Neural cell (in vitro differentiated cells): ENCODE measurements around the gene PHOSPHO1. TPM values are rescaled to one million over a fixed set of nuclear protein-coding genes. Genes with fewer than 3 reads are reported as not detected.

Source experiments
- H2AFZ ChIP-seq: fragments of 200-600, 300-800 bp; sonication (generic), shearing (Covaris generic); 2 replicates; pipeline ENCODE4 v1.6.0; 2014; ENCODE audit warnings: low read depth, mild to moderate bottlenecking, antibody characterized with exemption, low read length, moderate library complexity
- H3F3A ChIP-seq: fragments of 200-600 bp; shearing (Covaris generic); 2 replicates; pipeline ENCODE4 v1.6.1; 2016; ENCODE audit warnings: mild to moderate bottlenecking, moderate library complexity, mixed read lengths, antibody characterized with exemption, low read length; ENCODE audit not compliant: insufficient read depth, poor library complexity, severe bottlenecking
- H3K27ac ChIP-seq: fragments of 200-600, 300-800 bp; sonication (generic), shearing (Covaris generic); 2 replicates; pipeline ENCODE4 v1.5.1; 2014; ENCODE audit warnings: mild to moderate bottlenecking, low read length, moderate library complexity
- H3K27me3 ChIP-seq: fragments of 300-800, 200-600 bp; sonication (generic), shearing (Covaris generic); 2 replicates; pipeline ENCODE4 v1.6.0; 2014; ENCODE audit warnings: mild to moderate bottlenecking, low read depth, low read length, moderate library complexity; ENCODE audit not compliant: insufficient read depth
- H3K36me3 ChIP-seq: fragments of 300-800, 200-600 bp; sonication (generic), shearing (Covaris generic); 2 replicates; pipeline ENCODE4 v1.5.1; 2014; ENCODE audit warnings: mild to moderate bottlenecking, antibody characterized with exemption, low read length, moderate library complexity; ENCODE audit not compliant: insufficient read depth
- H3K4me2 ChIP-seq: fragments of 300-800, 200-600 bp; sonication (generic), shearing (Covaris generic); 2 replicates; pipeline ENCODE4 v1.6.0; 2014; ENCODE audit warnings: mild to moderate bottlenecking, low read length
- H3K4me3 ChIP-seq: fragments of 300-800, 200-600 bp; sonication (generic), shearing (Covaris generic); 2 replicates; pipeline ENCODE4 v1.5.1; 2014; ENCODE audit warnings: mild to moderate bottlenecking, low read length, moderate library complexity
- H3K79me2 ChIP-seq: fragments of 200-600 bp; shearing (Covaris generic); replicated peaks from 2 replicates; pipeline ENCODE4 v1.6.0; 2014; ENCODE audit warnings: mild to moderate bottlenecking, low read length, moderate library complexity; ENCODE audit not compliant: insufficient read depth
- H3K9ac ChIP-seq: fragments of 300-800, 200-600 bp; sonication (generic), shearing (Covaris generic); 2 replicates; pipeline ENCODE4 v1.6.1; 2016; ENCODE audit warnings: mild to moderate bottlenecking, low read length, mixed read lengths
- H3K9me2 ChIP-seq: fragments of 200-600 bp; shearing (Covaris generic); 2 replicates; pipeline ENCODE4 v1.6.1; 2016; ENCODE audit warnings: mild to moderate bottlenecking, low read length, mixed read lengths; ENCODE audit not compliant: insufficient read depth
- H3K9me3 ChIP-seq: fragments of 200-600, 300-800 bp; sonication (generic), shearing (Covaris generic); 2 replicates; pipeline ENCODE4 v1.6.1; 2016; ENCODE audit warnings: mild to moderate bottlenecking, mixed run types, low read length, moderate library complexity, mixed read lengths
- H4K20me1 ChIP-seq: fragments of 200-600 bp; shearing (Covaris generic); 2 replicates; pipeline ENCODE4 v1.6.1; 2016; ENCODE audit warnings: mild to moderate bottlenecking, mixed run types; ENCODE audit not compliant: insufficient read depth
- CTCF ChIP-seq: fragments of 450-650 bp; IDR thresholded peaks from 2 replicates; pipeline ENCODE4 v1.5.1; 2014; ENCODE audit warnings: antibody characterized with exemption, mild to moderate bottlenecking, moderate library complexity; ENCODE audit not compliant: poor library complexity, severe bottlenecking
- EP300 ChIP-seq: fragments of 450-650 bp; conservative IDR thresholded peaks from 2 replicates; pipeline ENCODE4 v1.6.1; 2014; ENCODE audit warnings: antibody characterized with exemption, mild to moderate bottlenecking, moderate library complexity; ENCODE audit not compliant: poor library complexity, severe bottlenecking
- EZH2 ChIP-seq: fragments of 200-600, 300-800 bp; shearing (Covaris generic), sonication (generic); IDR thresholded peaks from 2 replicates; pipeline ENCODE4 v1.6.1; 2014; ENCODE audit warnings: antibody characterized with exemption, low read length, borderline replicate concordance, mild to moderate bottlenecking; ENCODE audit not compliant: insufficient read depth, poor library complexity, severe bottlenecking
- MXI1 ChIP-seq: fragments of 450-650 bp; conservative IDR thresholded peaks from 2 replicates; pipeline ENCODE4 v1.6.1; 2014; ENCODE audit warnings: antibody characterized with exemption, mild to moderate bottlenecking; ENCODE audit not compliant: poor library complexity, severe bottlenecking
- POLR2AphosphoS5 ChIP-seq: IDR thresholded peaks from 2 replicates; pipeline ENCODE4 v1.6.1; 2012
- RAD21 ChIP-seq: fragments of 450-650 bp; conservative IDR thresholded peaks from 2 replicates; pipeline ENCODE4 v1.6.1; 2014; ENCODE audit warnings: antibody characterized with exemption, mild to moderate bottlenecking, moderate library complexity
- SMC3 ChIP-seq: fragments of 450-650 bp; conservative IDR thresholded peaks from 2 replicates; pipeline ENCODE4 v1.6.1; 2014; ENCODE audit warnings: antibody characterized with exemption, mild to moderate bottlenecking, moderate library complexity; ENCODE audit not compliant: poor library complexity
- TAF1 ChIP-seq: IDR thresholded peaks from 2 replicates; pipeline ENCODE4 v1.6.1; 2012; ENCODE audit warnings: low read depth
- polyA plus RNA-seq: library from polyadenylated mRNA; depleted of rRNA; stranded (reverse); fragments of >200 nt; gene quantifications from 2 replicates; pipeline ENCODE4 v1.2.3, GENCODE V29; 2014
- TF ChIP-seq, protein P1 (sequence below): IDR thresholded peaks from 2 replicates; pipeline ENCODE4 v1.6.1; 2012; ENCODE audit warnings: borderline replicate concordance

PHOSPHO1 gene
- polyA plus RNA-seq, 1 donor from 2014 or later = not detected

DNA sequence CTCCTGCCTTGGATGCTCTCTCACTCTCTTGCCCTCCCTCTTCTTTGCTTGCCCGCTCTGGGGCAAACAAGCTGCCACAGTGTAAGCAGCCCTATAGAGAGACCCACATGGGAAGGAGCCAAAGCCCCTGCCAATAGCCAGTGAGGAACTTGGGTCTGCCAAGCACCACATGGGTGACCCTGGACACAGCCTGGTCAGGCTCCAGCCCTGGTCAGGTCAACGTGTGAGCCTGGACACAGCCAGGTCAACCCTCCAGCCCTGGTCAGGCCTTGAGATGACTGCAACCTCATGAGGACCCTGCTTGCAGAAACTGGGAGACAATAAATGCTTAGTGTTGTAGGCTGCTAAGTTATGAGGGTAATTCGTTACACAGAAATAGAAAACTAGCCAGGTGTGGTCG lies 14.3 kb upstream of the PHOSPHO1 start:
- Histone ChIP-seq H3K9ac (no peak overlapping the region), H3K36me3 (no peaks in the 10 kb centered on the region), H3K27me3 (no peaks in the 10 kb centered on the region), H4K20me1 (no peaks in the 10 kb centered on the region), H3K9me3 (no peaks in the 10 kb centered on the region), H3K27ac (no peak overlapping the region), H3K4me2 (no peak overlapping the region), H2AFZ (no peak overlapping the region), H3F3A (no peaks in the 10 kb centered on the region), H3K9me2 (no peaks in the 10 kb centered on the region), H3K79me2 (no peaks in the 10 kb centered on the region), H3K4me3 (no peak overlapping the region)
- no peak for TF ChIP-seq EZH2
- TF ChIP-seq, protein P1, sequence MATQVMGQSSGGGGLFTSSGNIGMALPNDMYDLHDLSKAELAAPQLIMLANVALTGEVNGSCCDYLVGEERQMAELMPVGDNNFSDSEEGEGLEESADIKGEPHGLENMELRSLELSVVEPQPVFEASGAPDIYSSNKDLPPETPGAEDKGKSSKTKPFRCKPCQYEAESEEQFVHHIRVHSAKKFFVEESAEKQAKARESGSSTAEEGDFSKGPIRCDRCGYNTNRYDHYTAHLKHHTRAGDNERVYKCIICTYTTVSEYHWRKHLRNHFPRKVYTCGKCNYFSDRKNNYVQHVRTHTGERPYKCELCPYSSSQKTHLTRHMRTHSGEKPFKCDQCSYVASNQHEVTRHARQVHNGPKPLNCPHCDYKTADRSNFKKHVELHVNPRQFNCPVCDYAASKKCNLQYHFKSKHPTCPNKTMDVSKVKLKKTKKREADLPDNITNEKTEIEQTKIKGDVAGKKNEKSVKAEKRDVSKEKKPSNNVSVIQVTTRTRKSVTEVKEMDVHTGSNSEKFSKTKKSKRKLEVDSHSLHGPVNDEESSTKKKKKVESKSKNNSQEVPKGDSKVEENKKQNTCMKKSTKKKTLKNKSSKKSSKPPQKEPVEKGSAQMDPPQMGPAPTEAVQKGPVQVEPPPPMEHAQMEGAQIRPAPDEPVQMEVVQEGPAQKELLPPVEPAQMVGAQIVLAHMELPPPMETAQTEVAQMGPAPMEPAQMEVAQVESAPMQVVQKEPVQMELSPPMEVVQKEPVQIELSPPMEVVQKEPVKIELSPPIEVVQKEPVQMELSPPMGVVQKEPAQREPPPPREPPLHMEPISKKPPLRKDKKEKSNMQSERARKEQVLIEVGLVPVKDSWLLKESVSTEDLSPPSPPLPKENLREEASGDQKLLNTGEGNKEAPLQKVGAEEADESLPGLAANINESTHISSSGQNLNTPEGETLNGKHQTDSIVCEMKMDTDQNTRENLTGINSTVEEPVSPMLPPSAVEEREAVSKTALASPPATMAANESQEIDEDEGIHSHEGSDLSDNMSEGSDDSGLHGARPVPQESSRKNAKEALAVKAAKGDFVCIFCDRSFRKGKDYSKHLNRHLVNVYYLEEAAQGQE = no peak
- no peak for TF ChIP-seq RAD21
- TF ChIP-seq SMC3 = no peak
- TF ChIP-seq TAF1 = no peak
- TF ChIP-seq POLR2AphosphoS5 = no peak
- TF ChIP-seq EP300 = no peak
- TF ChIP-seq CTCF = no peak

DNA sequence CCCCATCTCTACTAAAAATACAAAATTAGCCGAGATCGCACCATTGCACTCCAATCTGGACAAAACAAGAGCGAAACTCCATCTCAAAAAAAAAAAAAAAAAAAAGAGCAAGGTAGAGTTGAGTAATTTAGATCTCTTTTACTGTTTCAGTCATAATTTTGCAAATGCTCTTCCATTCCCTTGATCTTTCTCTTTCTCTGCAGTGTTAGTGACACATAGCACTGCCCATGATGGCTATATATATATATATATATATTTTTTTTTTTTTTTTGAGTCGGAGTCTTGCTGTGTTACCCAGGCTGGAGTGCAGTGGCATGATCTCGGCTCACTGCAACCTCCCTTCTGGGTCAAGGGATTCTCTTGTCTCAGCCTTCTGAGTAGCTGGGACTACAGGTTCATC lies 12.2 kb upstream of the PHOSPHO1 start:
- Histone ChIP-seq H3K9me3 (no peaks in the 10 kb centered on the region), H3K27me3 (no peaks in the 10 kb centered on the region), H3K4me2 (no peak overlapping the region), H3K36me3 (no peaks in the 10 kb centered on the region), H3K9ac (no peak overlapping the region), H4K20me1 (no peaks in the 10 kb centered on the region), H2AFZ (no peak overlapping the region), H3F3A (no peaks in the 10 kb centered on the region), H3K79me2 (no peaks in the 10 kb centered on the region), H3K27ac (no peak overlapping the region), H3K4me3 (no peak overlapping the region), H3K9me2 (no peaks in the 10 kb centered on the region)
- no peak for TF ChIP-seq CTCF
- no peak for TF ChIP-seq SMC3
- TF ChIP-seq TAF1 = no peak
- no peak for TF ChIP-seq RAD21
- no peak for TF ChIP-seq EZH2
- no peak for TF ChIP-seq MXI1
- TF ChIP-seq POLR2AphosphoS5 = no peak
- TF ChIP-seq, protein P1 = no peak
- TF ChIP-seq EP300 = no peak
